B cell (primary cell): ENCODE measurements around the gene ABHD2. TPM values are rescaled to one million over a fixed set of nuclear protein-coding genes. Genes with fewer than 3 reads are reported as not detected.

Experiments used
- ATAC-seq: fragments of 200-7000 bp; cut with Tn5 transposase; one replicate; pipeline ENCODE4 v1.10.0; 2021; ENCODE audit warnings: low read depth, mild to moderate bottlenecking, moderate number of reproducible peaks, moderate library complexity
- CTCF ChIA-PET: fragments of 350-600 bp; sonication (Branson Sonifier 250); formaldehyde crosslinking; loops from one replicate; lab custom pipeline; 2021; ENCODE audit warnings: antibody characterized with exemption, inconsistent platforms; lab: Charles Lee
- POLR2A ChIA-PET: fragments of 350-600 bp; sonication (Branson Sonifier 250); formaldehyde crosslinking; loops from one replicate; lab custom pipeline; 2021; ENCODE audit warnings: antibody characterized with exemption; lab: Charles Lee
- DNase-seq: peaks from one replicate; pipeline ENCODE4 v3.0.0; 2013
- H2AFZ ChIP-seq: 2 replicates; pipeline ENCODE4 v1.6.1; 2012; ENCODE audit warnings: mild to moderate bottlenecking, low read depth, low read length; ENCODE audit not compliant: insufficient read depth, poor library complexity, severe bottlenecking
- H3K27ac ChIP-seq, 2 donors: 1 replicate in 1 of 2; 2 replicates in 1 of 2; pipeline ENCODE4 v1.5.1; 2012 to 2013; ENCODE audit warnings: low read length in 2 of 2, mild to moderate bottlenecking in 2 of 2, moderate library complexity in 1 of 2
- H3K27me3 ChIP-seq, 4 experiments: fragments of 200-600 bp in 1 of 4; sonication (generic) in 1 of 4; replicated peaks in 1 of 4; 1 replicate in 2 of 4; 2 replicates in 2 of 4; pipeline versions ENCODE4 v1.6.1 to v1.7.0; 2013 to 2016; ENCODE audit warnings: low read length in 3 of 4, mild to moderate bottlenecking in 2 of 4, mixed read lengths in 1 of 4, moderate library complexity in 1 of 4; ENCODE audit not compliant: insufficient read depth in 4 of 4, control insufficient read depth in 3 of 4; ENCODE audit errors: control extremely low read depth in 1 of 4
- H3K36me3 ChIP-seq, 2 experiments: replicated peaks in 1 of 2; 1 replicate in 1 of 2; 2 replicates in 1 of 2; pipeline versions ENCODE4 v1.6.1 to v1.7.1; 2013; ENCODE audit warnings: low read length in 1 of 2; ENCODE audit not compliant: insufficient read depth in 2 of 2, control insufficient read depth in 1 of 2; ENCODE audit errors: control extremely low read depth in 1 of 2, extremely low read depth in 1 of 2
- H3K4me1 ChIP-seq, 2 donors: fragments of 200-600 bp in 1 of 2; sonication (generic) in 1 of 2; 1 replicate in 1 of 2; 2 replicates in 1 of 2; pipeline versions ENCODE4 v1.5.1 to v1.6.1; 2013 to 2017; ENCODE audit warnings: low read length in 2 of 2; ENCODE audit not compliant: control insufficient read depth in 2 of 2, insufficient read depth in 2 of 2
- H3K4me2 ChIP-seq: replicated peaks from 2 replicates; pipeline ENCODE3; 2012; ENCODE audit warnings: mild to moderate bottlenecking, low read depth, low read length; ENCODE audit not compliant: poor library complexity, severe bottlenecking
- H3K4me3 ChIP-seq, 5 experiments: fragments of 200-600 bp in 1 of 5; sonication (generic) in 1 of 5; 1 replicate in 3 of 5; 2 replicates in 2 of 5; pipeline versions ENCODE4 v1.5.1 to v1.7.0; 2011 to 2016; ENCODE audit warnings: low read length in 4 of 5, mild to moderate bottlenecking in 4 of 5, low read depth in 2 of 5, control low read depth in 1 of 5, moderate library complexity in 1 of 5; ENCODE audit not compliant: insufficient read depth in 1 of 5; ENCODE audit errors: control extremely low read depth in 1 of 5, extremely low read depth in 1 of 5
- H3K79me2 ChIP-seq: fragments of 200-600 bp; sonication (generic); one replicate; pipeline ENCODE4 v1.6.0; 2016; ENCODE audit warnings: low read length; ENCODE audit not compliant: control insufficient read depth, insufficient read depth
- H3K9ac ChIP-seq: fragments of 200-600 bp; sonication (generic); 2 replicates; pipeline ENCODE4 v1.6.1; 2017; ENCODE audit warnings: mild to moderate bottlenecking, low read length, moderate library complexity
- H3K9me3 ChIP-seq, 3 donors: one replicate each; pipeline versions ENCODE4 v1.6.1 to v1.7.1; 2013; ENCODE audit warnings: low read length in 2 of 3; ENCODE audit not compliant: control insufficient read depth in 2 of 3, insufficient read depth in 1 of 3; ENCODE audit errors: control extremely low read depth in 1 of 3
- H4K20me1 ChIP-seq: 2 replicates; pipeline ENCODE4 v1.6.0; 2012; ENCODE audit warnings: mild to moderate bottlenecking, low read length; ENCODE audit not compliant: insufficient read depth, control insufficient read depth, poor library complexity, severe bottlenecking
- H3K27ac Mint-ChIP-seq: one replicate; pipeline ENCODE4 v1.8.0; 2021; ENCODE audit warnings: mixed read lengths
- H3K27me3 Mint-ChIP-seq: one replicate; pipeline ENCODE4 v1.8.0; 2021; ENCODE audit warnings: mixed read lengths
- H3K4me1 Mint-ChIP-seq: one replicate; pipeline ENCODE4 v1.8.0; 2021; ENCODE audit warnings: mixed read lengths
- H3K4me3 Mint-ChIP-seq: one replicate; pipeline ENCODE4 v1.8.0; 2021; ENCODE audit warnings: mixed read lengths
- H3K9me3 Mint-ChIP-seq: one replicate; pipeline ENCODE4 v1.8.0; 2022; ENCODE audit warnings: mixed read lengths; ENCODE audit not compliant: insufficient read depth
- CTCF ChIP-seq: fragments of 200-600 bp; IDR thresholded peaks from one replicate; pipeline ENCODE4 v1.8.0; 2022; ENCODE audit warnings: antibody characterized with exemption, mild to moderate bottlenecking
- EZH2 ChIP-seq: IDR thresholded peaks from 2 replicates; pipeline ENCODE4 v1.6.1; 2012; ENCODE audit warnings: borderline replicate concordance, low read depth, mild to moderate bottlenecking, moderate library complexity, low read length; ENCODE audit not compliant: insufficient read depth, poor library complexity, severe bottlenecking
- WGBS: methylation state at CpG from one replicate; pipeline ENCODE4 v1.1.5; 2013; ENCODE audit warnings: missing lambda C conversion rate; ENCODE audit not compliant: insufficient coverage; 5-methylcytosine and 5-hydroxymethylcytosine counted together
- intact Hi-C: fragments of 100-400 bp; cut with micrococcal nuclease; formaldehyde crosslinking; loops from one replicate; pipeline ENCODE4 v1.10.0; 2022
- polyA plus RNA-seq: library from polyadenylated mRNA; depleted of rRNA; stranded (reverse); fragments of >200 nt; gene quantifications from 2 replicates; pipeline ENCODE4 v1.2.3, GENCODE V29; 2012
- total RNA-seq, 2 donors: library from RNA; stranded (reverse); fragments of 120-200 nt in 1 of 2; gene quantifications; 1 replicate in 1 of 2; 2 replicates in 1 of 2; pipeline versions ENCODE4 v1.2.3 to v1.2.4, GENCODE V29; 2013 to 2022

Gene ABHD2
- total and polyA plus RNA-seq, 2 donors (not counting 1 experiment from before 2014, with no cell fraction given), result 7.1 to 45.8 TPM

GRCh38 chr15:89172921-89173320, 84.7 kb downstream of the ABHD2 start:
- H3K27me3 Mint-ChIP-seq, result no peaks in the 10 kb centered on the region
- no peaks in the 10 kb centered on the region for H4K20me1 ChIP-seq
- 100% methylated on average over 1 of the region's 2 CpGs for WGBS
- no peaks in the 10 kb centered on the region for H3K79me2 ChIP-seq
- no peaks in the 10 kb centered on the region for H3K9me3 ChIP-seq
- no peaks in the 10 kb centered on the region for H3K27me3 ChIP-seq
- no peak overlapping the region for H3K27ac ChIP-seq
- no peak overlapping the region for H3K27ac Mint-ChIP-seq
- intact Hi-C loops, result loop anchor here (10.0 kb wide), 1 partner anchor 548 kb away; the partner anchor contains the start of gene AEN
- H3K4me1 ChIP-seq, result no peaks in the 10 kb centered on the region
- H3K4me3 ChIP-seq, result no peak overlapping the region
- ChIA-PET CTCF (interaction anchor here (1.0 kb wide), 1 partner anchor 10 kb away, joined by 4 read pairs; no protein-coding TSS in a partner anchor), POLR2A (no interaction called here)
- H2AFZ ChIP-seq, result no peak overlapping the region
- H3K9me3 Mint-ChIP-seq, result no peaks in the 10 kb centered on the region
- DNase-seq (no peak), ATAC-seq (no peak)
- H3K4me2 ChIP-seq, result no peak overlapping the region
- no peak overlapping the region for H3K9ac ChIP-seq
- peaks cover 0 to 26% of the 10 kb centered on the region in 2 experiments for H3K36me3 ChIP-seq
- no peak overlapping the region for H3K4me3 Mint-ChIP-seq
- no peaks in the 10 kb centered on the region for H3K4me1 Mint-ChIP-seq
- TF ChIP-seq EZH2, result no peak
- TF ChIP-seq CTCF, result no peak

- WGBS, result no CpG with 5 or more reads among the region's 5 CpGs
- TF ChIP-seq EZH2 (no peak), CTCF (no peak)
- H3K9me3 ChIP-seq, result no peaks in the 10 kb centered on the region
- no peak overlapping the region for H3K27ac Mint-ChIP-seq
- H3K4me2 ChIP-seq, result no peak overlapping the region
- ChIA-PET POLR2A (no interaction called here), CTCF (interaction anchor here (1.1 to 6.1 kb wide), 3 partner anchors 13 to 118 kb away, joined by 3 to 73 read pairs (median 4); no protein-coding TSS in a partner anchor)
- H3K4me3 Mint-ChIP-seq, result no peak overlapping the region
- DNase-seq (no peak), ATAC-seq (no peak)
- H2AFZ ChIP-seq, result no peak overlapping the region
- H3K9me3 Mint-ChIP-seq, result no peaks in the 10 kb centered on the region
- no peak overlapping the region for H3K27ac ChIP-seq
- H3K4me1 ChIP-seq, result no peaks in the 10 kb centered on the region
- intact Hi-C loops, result loop anchor here (10.0 kb wide), 1 partner anchor 550 kb away; the partner anchor contains the start of gene AEN
- no peaks in the 10 kb centered on the region for H4K20me1 ChIP-seq
- H3K27me3 ChIP-seq, result no peaks in the 10 kb centered on the region
- peaks cover 2 to 31% of the 10 kb centered on the region in 2 experiments for H3K36me3 ChIP-seq
- no peaks in the 10 kb centered on the region for H3K79me2 ChIP-seq
- no peaks in the 10 kb centered on the region for H3K4me1 Mint-ChIP-seq
- H3K27me3 Mint-ChIP-seq, result no peaks in the 10 kb centered on the region
- H3K9ac ChIP-seq, result no peak overlapping the region
- no peak overlapping the region for H3K4me3 ChIP-seq
Measured at GRCh38 chr15:89174476-89174875, 86.2 kb downstream of the ABHD2 start.
